ENCODE measurements around the gene CDK5RAP2.

- TF ChIP-seq CTCF (conservative IDR thresholded peaks at IDR 0.05): no peak
- TF ChIP-seq ZFX (IDR thresholded peaks at IDR 0.05): no peak
These were observed 192.5 kb downstream of the CDK5RAP2 start for GRCh38 chr9:120387257-120388002.

Measured in C4-2B (cell line).